GM12874 (cell line): Measurements from ENCODE around the gene EMILIN2.

Experiments
- CTCF ChIP-seq: IDR thresholded peaks from 2 replicates; pipeline ENCODE4 v1.5.1; 2011; ENCODE audit warnings: low read depth, mild to moderate bottlenecking, control low read depth, low read length, moderate library complexity; ENCODE audit not compliant: insufficient read depth

Gene EMILIN2

GRCh38 chr18:2958819-2959298, 112.1 kb downstream of the EMILIN2 start:
- TF ChIP-seq CTCF, result no peak

- TF ChIP-seq CTCF, result no peak
These were observed 112.5 kb downstream of the EMILIN2 start for GRCh38 chr18:2959341-2959740.

GRCh38 chr18:2960983-2961696, 114.3 kb downstream of the EMILIN2 start:
- TF ChIP-seq CTCF, result no peak

GRCh38 chr18:2961821-2962220, 115.0 kb downstream of the EMILIN2 start:
- no peak for TF ChIP-seq CTCF

GRCh38 chr18:2963048-2963447, 116.2 kb downstream of the EMILIN2 start:
- no peak for TF ChIP-seq CTCF

GRCh38 chr18:2964361-2965010, 117.7 kb downstream of the EMILIN2 start:
- TF ChIP-seq CTCF, result no peak
